Cerebellar nuclear complex (tissue), 1 donor: Measurements from ENCODE around the gene DRD5.
"Not testable (repeated sequence)": the region's sequence is repeated elsewhere in the genome, so short reads cannot be mapped to it uniquely, and the experiment has no call there.

Source experiments
- DNase-seq, 2 experiments: peaks; one replicate each; lab custom pipeline; 2025; lab: John Stamatoyannopoulos, UW

Gene DRD5

GRCh38 chr4:9781343-9782135, at the start of gene DRD5:
Gene DRD5 (plus strand): TSS chr4:9781634. CDS start chr4:9782030, 396 bp downstream.
- no peak for DNase-seq

GRCh38 chr4:9732256-9732655, 49.2 kb upstream of the DRD5 start:
- not testable (repeated sequence) for DNase-seq

- DNase-seq: no peak
These were observed 45.9 kb upstream of the DRD5 start for GRCh38 chr4:9735515-9735914.

GRCh38 chr4:9737280-9737679, 44.2 kb upstream of the DRD5 start:
- not testable (repeated sequence) for DNase-seq

GRCh38 chr4:9743789-9744188, 37.6 kb upstream of the DRD5 start:
- DNase-seq: not testable (repeated sequence)

GRCh38 chr4:9745782-9746181, 35.7 kb upstream of the DRD5 start:
- DNase-seq: no peak

GRCh38 chr4:9758641-9759317, 22.7 kb upstream of the DRD5 start:
- no peak for DNase-seq

- DNase-seq: no peak
These were observed 18.5 kb upstream of the DRD5 start for GRCh38 chr4:9762823-9763475.

- DNase-seq: no peak
These were observed 17.2 kb upstream of the DRD5 start for GRCh38 chr4:9764155-9764696.

- no peak for DNase-seq
These were observed 16.3 kb upstream of the DRD5 start for GRCh38 chr4:9765091-9765490.

GRCh38 chr4:9769321-9769720, 12.1 kb upstream of the DRD5 start:
- DNase-seq: no peak

- no peak for DNase-seq
These were observed 10.4 kb upstream of the DRD5 start for GRCh38 chr4:9771034-9771433.

GRCh38 chr4:9773471-9773870, 8.0 kb upstream of the DRD5 start:
- DNase-seq: no peak

GRCh38 chr4:9782136-9782436, 652 bp downstream of the DRD5 start:
- DNase-seq: no peak

- DNase-seq: not testable (repeated sequence)
These were observed 4.5 kb downstream of the DRD5 start for GRCh38 chr4:9785891-9786290.

- DNase-seq: no peak
These were observed 10.9 kb downstream of the DRD5 start for GRCh38 chr4:9792381-9792780.

GRCh38 chr4:9796641-9797040, 15.2 kb downstream of the DRD5 start:
- DNase-seq: not testable (repeated sequence)

GRCh38 chr4:9800848-9801247, 19.4 kb downstream of the DRD5 start:
- DNase-seq: no peak

- DNase-seq: no peak
These were observed 23.5 kb downstream of the DRD5 start for GRCh38 chr4:9804918-9805317.

- DNase-seq: no peak
These were observed 26.6 kb downstream of the DRD5 start for GRCh38 chr4:9808077-9808476.

GRCh38 chr4:9811806-9812205, 30.4 kb downstream of the DRD5 start:
- DNase-seq: no peak

GRCh38 chr4:9812501-9813340, 31.3 kb downstream of the DRD5 start:
- no peak for DNase-seq
